NT2/D1 (cell line): Measurements from ENCODE around the gene RPRD1B.

Experiments used
- DNase-seq: peaks from one replicate; pipeline ENCODE4 v3.0.0-alpha.2; 2011; ENCODE audit warnings: low read depth, low spot score
- H3K27me3 ChIP-seq: 2 replicates; pipeline ENCODE4 v1.6.0; 2011; ENCODE audit warnings: mild to moderate bottlenecking; ENCODE audit not compliant: insufficient read length, insufficient read depth
- H3K36me3 ChIP-seq: 2 replicates; pipeline ENCODE4 v1.6.1; 2011; ENCODE audit warnings: mild to moderate bottlenecking, low read length, mixed read lengths; ENCODE audit not compliant: insufficient read depth, insufficient read length
- H3K4me1 ChIP-seq: 2 replicates; pipeline ENCODE4 v1.5.1; 2011; ENCODE audit not compliant: insufficient read depth, insufficient read length
- H3K4me3 ChIP-seq: 2 replicates; pipeline ENCODE4 v1.5.1; 2011; ENCODE audit warnings: low read depth; ENCODE audit not compliant: insufficient read length
- H3K9ac ChIP-seq: 2 replicates; pipeline ENCODE4 v1.6.0; 2011; ENCODE audit warnings: low read depth; ENCODE audit not compliant: insufficient read length
- H3K9me3 ChIP-seq: 2 replicates; pipeline ENCODE4 v1.5.1; 2011; ENCODE audit warnings: mild to moderate bottlenecking, low read length; ENCODE audit not compliant: insufficient read depth
- SUZ12 ChIP-seq: IDR thresholded peaks from 2 replicates; pipeline ENCODE4 v1.6.1; 2011; ENCODE audit not compliant: insufficient read length, insufficient read depth; ENCODE audit errors: extremely low read depth
- YY1 ChIP-seq: IDR thresholded peaks from 2 replicates; pipeline ENCODE4 v1.6.1; 2011; ENCODE audit not compliant: insufficient read length, insufficient read depth
- ZNF274 ChIP-seq: IDR thresholded peaks from 2 replicates; pipeline ENCODE4 v1.6.1; 2011; ENCODE audit warnings: mild to moderate bottlenecking, low read depth, low read length

The RPRD1B gene

DNA sequence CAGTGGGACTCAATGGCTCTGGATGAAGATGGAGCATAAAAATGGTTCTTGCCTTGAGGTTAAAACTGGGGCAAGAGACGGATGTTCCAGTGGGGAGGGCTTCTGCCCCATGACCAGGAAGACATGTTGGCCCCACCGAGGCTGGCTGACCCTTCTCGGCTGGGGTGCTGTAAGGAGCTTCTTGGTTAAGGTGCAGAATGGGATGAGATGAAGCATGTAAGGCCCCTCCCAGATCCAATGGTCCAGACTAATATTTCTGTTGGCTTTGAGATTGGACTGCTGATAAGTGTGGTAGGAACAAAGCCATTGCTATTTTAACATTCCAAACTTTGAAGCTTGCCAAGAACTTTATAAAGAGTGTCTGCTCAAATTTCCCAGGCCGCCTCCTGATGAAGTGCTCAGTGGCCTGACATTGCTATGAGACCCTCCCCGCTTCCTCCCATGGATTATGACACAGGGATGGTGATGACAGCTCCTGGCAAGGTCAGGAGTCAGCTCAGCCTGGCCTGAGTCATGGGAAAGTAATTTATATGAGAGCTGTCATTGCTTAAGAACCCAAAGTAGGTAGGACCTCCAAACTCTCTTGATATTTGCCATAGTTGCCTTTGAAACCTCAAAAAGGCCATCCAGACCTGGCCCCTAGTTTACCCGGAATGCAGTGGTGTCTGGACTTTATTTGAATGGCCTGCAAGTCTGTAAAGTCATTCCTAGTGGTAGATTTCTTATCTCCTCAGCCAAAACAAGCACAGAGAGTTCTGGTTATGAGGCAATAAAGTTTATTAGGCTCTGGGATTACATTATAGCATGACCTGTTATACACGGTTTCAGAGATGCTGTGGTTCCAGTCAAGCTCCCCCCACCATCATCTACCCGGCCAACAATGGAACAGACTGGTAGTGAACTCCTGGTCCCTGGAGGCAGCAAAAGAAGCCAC lies 76.3 kb downstream of the RPRD1B start:
- Histone ChIP-seq H3K27me3 (no peaks in the 10 kb centered on the region), H3K36me3 (no peaks in the 10 kb centered on the region), H3K4me3 (no peak overlapping the region), H3K9me3 (no peaks in the 10 kb centered on the region), H3K9ac (no peak overlapping the region), H3K4me1 (no peaks in the 10 kb centered on the region)
- TF ChIP-seq SUZ12 (no peak), YY1 (no peak), ZNF274 (no peak)
- DNase-seq = no peak

DNA sequence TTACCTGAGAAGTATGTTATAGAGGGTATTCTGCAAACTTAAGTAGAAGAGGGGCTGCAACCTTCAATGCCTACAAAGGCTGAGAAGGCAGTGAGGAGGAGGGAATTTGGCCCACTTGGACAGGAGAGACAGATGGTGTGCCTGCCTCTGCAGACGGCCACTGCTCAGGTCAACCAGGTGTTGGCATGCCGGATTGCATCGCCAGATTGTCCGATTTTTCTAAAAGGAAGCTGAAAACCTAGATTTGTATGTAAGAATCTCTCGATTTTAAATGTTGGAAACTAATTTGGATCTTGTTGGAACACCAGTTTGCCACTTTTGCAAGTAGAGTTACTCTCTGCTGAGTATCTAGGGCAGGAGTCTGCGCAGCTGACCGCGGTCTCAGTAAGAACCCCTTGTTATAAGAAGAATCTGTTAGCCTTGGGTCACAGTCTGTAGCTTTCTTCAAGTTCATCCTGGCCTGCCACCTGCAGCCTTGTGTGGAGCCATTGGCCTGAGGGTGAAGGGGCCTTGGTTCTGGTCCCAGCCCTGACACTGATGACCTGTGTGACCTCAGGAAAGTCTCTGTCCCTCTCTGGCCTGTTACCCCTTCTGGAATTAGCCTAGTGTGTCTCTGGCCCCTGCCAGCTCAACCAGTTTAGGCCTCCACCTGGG lies 77.1 kb downstream of the RPRD1B start:
- Histone ChIP-seq H3K9ac (no peak overlapping the region), H3K4me1 (no peaks in the 10 kb centered on the region), H3K4me3 (no peak overlapping the region), H3K36me3 (no peaks in the 10 kb centered on the region), H3K27me3 (no peaks in the 10 kb centered on the region), H3K9me3 (no peaks in the 10 kb centered on the region)
- TF ChIP-seq ZNF274 = no peak
- no peak for TF ChIP-seq SUZ12
- no peak for TF ChIP-seq YY1
- no peak for DNase-seq

DNA sequence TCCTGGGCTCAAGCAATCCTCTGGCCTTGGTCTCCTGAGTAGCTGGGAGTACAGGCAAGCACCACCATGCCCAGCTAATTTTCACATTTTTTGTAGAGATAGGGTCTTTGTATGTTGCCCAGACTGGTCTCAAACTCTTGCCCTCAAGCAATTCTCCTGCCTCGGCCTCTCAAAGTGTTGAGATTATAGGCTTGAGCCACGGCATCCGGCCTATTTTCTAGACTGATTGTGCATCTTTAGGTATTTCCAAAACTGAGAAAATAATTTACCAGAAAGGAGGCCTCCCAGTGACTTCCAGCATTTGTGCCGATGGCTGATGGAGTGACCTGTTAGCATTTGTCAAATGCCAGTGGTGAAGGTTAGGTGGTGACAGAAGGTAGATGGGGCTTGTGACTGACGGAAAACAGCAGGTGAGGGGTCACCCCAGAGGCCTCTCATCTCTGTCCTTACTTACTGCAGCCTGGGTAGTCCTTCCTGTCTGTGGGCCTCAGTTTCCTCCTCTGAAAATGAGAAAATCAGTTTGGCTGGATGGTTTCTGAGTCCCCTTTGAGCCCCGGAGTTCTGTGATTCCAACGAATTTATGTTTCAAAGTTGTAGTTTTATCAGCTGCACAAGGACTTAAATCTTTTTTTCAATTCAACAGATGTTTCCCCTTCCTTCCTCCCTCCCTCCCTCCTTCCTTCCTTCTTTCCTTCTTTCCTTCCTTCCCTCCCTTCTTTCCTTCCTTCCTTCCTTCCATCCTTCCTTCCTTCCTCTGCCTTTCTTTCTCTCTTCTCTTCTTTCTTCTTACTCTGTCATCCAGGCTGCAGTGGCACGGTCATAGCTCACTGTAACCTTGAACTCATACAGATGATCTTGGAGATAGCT lies 78.1 kb downstream of the RPRD1B start:
- DNase-seq = no peak
- TF ChIP-seq YY1 = no peak
- TF ChIP-seq SUZ12 = no peak
- TF ChIP-seq ZNF274 = no peak
- no peaks in the 10 kb centered on the region for H3K4me1 ChIP-seq
- H3K27me3 ChIP-seq = no peaks in the 10 kb centered on the region
- no peak overlapping the region for H3K9ac ChIP-seq
- H3K4me3 ChIP-seq = no peak overlapping the region
- H3K36me3 ChIP-seq = no peaks in the 10 kb centered on the region
- H3K9me3 ChIP-seq = no peaks in the 10 kb centered on the region

DNA sequence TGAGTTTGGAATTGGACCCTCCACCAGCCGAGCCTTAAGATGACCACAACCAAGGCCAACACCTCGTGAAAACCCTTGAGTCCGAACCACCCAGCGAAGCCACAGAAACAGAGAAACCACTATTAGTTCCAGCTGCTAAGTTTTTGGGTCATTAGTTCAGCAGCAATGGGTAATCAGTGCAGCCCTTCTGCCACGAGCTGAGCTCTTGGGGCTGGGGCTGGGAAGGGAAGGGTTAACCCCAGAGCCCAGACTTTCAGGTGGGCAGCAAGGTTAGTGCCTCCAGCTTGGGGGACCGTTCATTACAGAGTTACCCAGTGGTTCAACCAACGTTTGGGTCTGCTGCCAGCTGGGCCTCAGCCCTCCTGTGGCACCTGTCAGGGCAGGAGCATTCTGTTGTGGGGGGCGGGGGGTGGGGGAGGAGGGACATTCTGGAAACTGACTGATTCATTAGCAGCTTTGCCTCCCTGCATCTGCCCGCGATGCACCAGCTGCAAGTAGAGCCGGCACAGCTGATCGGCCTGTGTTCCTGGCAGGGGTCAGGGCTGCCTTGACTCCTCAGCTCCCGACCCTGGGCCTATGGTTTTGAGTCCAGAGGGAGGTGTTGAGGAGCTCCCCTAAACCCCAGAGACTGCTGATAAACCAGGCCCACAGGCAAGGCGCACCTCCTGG lies 78.8 kb downstream of the RPRD1B start:
- no peak for DNase-seq
- Histone ChIP-seq H3K4me1 (no peaks in the 10 kb centered on the region), H3K27me3 (no peaks in the 10 kb centered on the region), H3K4me3 (no peak overlapping the region), H3K36me3 (no peaks in the 10 kb centered on the region), H3K9me3 (no peaks in the 10 kb centered on the region), H3K9ac (no peak overlapping the region)
- TF ChIP-seq ZNF274 = no peak
- no peak for TF ChIP-seq SUZ12
- no peak for TF ChIP-seq YY1

DNA sequence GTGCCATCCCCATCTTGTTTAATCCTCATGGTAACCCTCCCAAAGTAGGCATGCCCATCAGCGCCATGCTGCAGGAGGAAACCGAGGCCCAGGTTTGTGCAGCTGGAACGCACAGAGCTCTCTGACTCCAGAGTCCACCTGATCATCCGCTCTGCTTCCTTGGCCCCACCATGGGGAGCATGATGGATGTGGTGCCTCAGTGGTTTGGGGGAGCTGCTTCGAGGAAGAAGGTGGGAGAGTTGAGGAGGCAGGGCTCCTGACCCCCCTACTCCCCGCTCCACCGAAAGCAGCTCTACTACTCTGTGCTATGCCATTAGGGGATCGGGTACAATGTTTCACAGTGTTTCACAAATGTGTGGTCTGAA lies 79.4 kb downstream of the RPRD1B start:
- Histone ChIP-seq H3K4me3 (no peak overlapping the region), H3K27me3 (no peaks in the 10 kb centered on the region), H3K9ac (no peak overlapping the region), H3K9me3 (no peaks in the 10 kb centered on the region), H3K36me3 (no peaks in the 10 kb centered on the region), H3K4me1 (no peaks in the 10 kb centered on the region)
- TF ChIP-seq SUZ12 (no peak), ZNF274 (no peak), YY1 (no peak)
- no peak for DNase-seq

DNA sequence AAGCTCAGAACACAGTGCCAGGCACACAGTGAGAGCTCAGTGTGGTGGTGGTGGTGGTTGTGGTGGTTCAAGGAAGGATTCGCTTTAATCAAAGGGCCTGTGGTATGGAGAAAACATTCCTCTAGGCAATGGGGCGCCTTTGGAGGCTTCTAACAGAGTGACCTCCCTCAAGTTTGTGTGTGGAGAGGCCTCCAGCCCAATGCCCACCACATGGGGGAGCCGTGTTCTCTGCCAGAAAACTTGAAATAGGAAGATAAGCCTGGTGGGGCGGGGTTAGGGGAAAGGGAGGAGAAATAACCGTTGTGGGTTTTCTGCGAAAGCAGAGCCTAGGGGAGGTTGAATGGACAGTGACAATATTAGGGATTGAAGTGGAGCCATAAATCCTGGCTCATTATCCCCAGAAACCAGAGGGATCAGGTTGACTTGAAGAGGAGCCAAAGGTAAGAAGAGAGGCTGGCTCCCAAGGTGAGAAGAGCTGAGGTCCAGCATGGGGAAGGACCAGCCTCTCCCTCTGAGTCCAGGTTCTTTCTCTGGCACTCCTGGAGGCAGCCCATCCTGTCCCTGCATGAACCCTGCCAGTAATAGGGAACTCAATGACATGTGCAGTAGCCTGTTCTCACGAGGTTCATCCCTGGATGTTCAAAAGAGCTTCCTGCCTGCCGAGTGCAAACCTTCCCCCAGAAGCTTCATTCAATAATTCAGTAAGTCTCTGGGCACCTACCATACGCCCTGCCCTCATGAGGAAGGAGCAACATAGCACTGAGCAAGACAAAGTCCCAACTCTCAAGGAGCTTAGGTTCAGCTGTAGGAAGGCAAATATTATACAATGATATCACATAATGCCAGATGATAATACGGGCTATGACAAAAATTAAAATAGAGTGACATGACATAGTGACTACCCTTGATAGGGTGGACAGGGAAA lies 80.1 kb downstream of the RPRD1B start:
- TF ChIP-seq YY1 (no peak), ZNF274 (no peak), SUZ12 (no peak)
- no peak overlapping the region for H3K4me3 ChIP-seq
- no peak overlapping the region for H3K9ac ChIP-seq
- H3K36me3 ChIP-seq = no peaks in the 10 kb centered on the region
- no peaks in the 10 kb centered on the region for H3K4me1 ChIP-seq
- peak; percentile 68 for DNase-seq
- H3K9me3 ChIP-seq = no peaks in the 10 kb centered on the region
- no peaks in the 10 kb centered on the region for H3K27me3 ChIP-seq
